ENCODE data around the gene TADA2B.

TADA2B gene, protein sequence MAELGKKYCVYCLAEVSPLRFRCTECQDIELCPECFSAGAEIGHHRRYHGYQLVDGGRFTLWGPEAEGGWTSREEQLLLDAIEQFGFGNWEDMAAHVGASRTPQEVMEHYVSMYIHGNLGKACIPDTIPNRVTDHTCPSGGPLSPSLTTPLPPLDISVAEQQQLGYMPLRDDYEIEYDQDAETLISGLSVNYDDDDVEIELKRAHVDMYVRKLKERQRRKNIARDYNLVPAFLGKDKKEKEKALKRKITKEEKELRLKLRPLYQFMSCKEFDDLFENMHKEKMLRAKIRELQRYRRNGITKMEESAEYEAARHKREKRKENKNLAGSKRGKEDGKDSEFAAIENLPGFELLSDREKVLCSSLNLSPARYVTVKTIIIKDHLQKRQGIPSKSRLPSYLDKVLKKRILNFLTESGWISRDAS
- 39.2 to 90.1 (median 49.4) reads per million in 9 experiments for total RNA-seq

GRCh38 chr4:7043284-7044136 lies at the start of gene TADA2B:
TADA2B (plus strand) TSS chr4:7043372; CDS start chr4:7043580, 208 bp downstream.
- Mint-ChIP-seq H3K27ac (peak within 1 kb of the TSS; percentile 87 to 89), H3K36me3 (ENCODE audit: insufficient read depth) (peaks cover 39% of the 10 kb centered on the region), H3K9me3 (no peaks in the 10 kb centered on the region), H3K4me1 (ENCODE audit: low read depth in 2 of 2) (peaks cover 47 to 52% of the 10 kb centered on the region in 2 donors), H3K4me3 (peak within 1 kb of the TSS; percentile 88 to 91), H3K27me3 (no peaks in the 10 kb centered on the region)
- DNase-seq (peak; percentile 33 to 43 (median 41)), ATAC-seq (replicated peaks) (peak; percentile 61)

DNA sequence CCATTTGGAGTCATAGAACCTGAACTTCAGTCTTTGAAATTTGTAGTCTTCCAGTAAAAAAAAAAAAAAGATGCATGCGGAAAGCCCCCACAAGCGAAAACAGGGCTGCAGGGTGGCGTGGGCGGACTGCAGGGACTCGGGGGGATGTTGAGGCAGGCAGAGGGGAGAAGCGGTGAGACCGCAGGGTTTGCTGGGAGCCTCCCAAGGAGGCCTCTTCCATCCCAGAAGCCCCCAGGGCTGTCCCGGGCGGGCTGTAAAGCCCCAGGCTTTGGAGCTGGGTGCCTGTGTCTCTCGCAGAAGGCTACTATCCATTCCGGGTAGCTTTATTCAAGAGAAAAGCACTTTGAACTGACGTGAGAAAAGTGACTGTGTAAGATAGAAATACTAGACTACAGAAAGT lies 46.7 kb upstream of the TADA2B start:
- DNase-seq (no peak), ATAC-seq (replicated peaks) (no peak)
- Mint-ChIP-seq H3K4me3 (no peak overlapping the region), H3K36me3 (ENCODE audit: insufficient read depth) (peaks cover 49% of the 10 kb centered on the region), H3K27me3 (no peaks in the 10 kb centered on the region), H3K4me1 (ENCODE audit: low read depth in 2 of 2) (peaks cover 11 to 13% of the 10 kb centered on the region in 2 donors), H3K9me3 (no peaks in the 10 kb centered on the region), H3K27ac (no peak overlapping the region)

GRCh38 chr4:6999172-7000086 lies 43.7 kb upstream of the TADA2B start:
- H3K27me3 Mint-ChIP-seq, result no peaks in the 10 kb centered on the region
- no peaks in the 10 kb centered on the region for H3K9me3 Mint-ChIP-seq
- H3K4me1 Mint-ChIP-seq (ENCODE audit: low read depth in 2 of 2), result peaks cover 10 to 12% of the 10 kb centered on the region in 2 donors
- peaks cover 68% of the 10 kb centered on the region for H3K36me3 Mint-ChIP-seq (ENCODE audit: insufficient read depth)
- peak overlapping the region in 1 of 2 donors; percentile 73 for H3K27ac Mint-ChIP-seq
- H3K4me3 Mint-ChIP-seq, result no peak overlapping the region
- DNase-seq (no peak), ATAC-seq (replicated peaks) (no peak)

- Mint-ChIP-seq H3K4me1 (ENCODE audit: low read depth in 2 of 2) (peaks cover 10 to 12% of the 10 kb centered on the region in 2 donors), H3K9me3 (no peaks in the 10 kb centered on the region), H3K36me3 (ENCODE audit: insufficient read depth) (peaks cover 73% of the 10 kb centered on the region), H3K27me3 (no peaks in the 10 kb centered on the region), H3K27ac (no peak overlapping the region), H3K4me3 (no peak overlapping the region)
- no peak for ATAC-seq (replicated peaks)
- DNase-seq, result no peak
Observed at GRCh38 chr4:7000421-7001176, 42.6 kb upstream of the TADA2B start.

GRCh38 chr4:7001271-7001670 lies 41.9 kb upstream of the TADA2B start:
- Mint-ChIP-seq H3K4me3 (no peak overlapping the region), H3K36me3 (ENCODE audit: insufficient read depth) (peaks cover 72% of the 10 kb centered on the region), H3K9me3 (no peaks in the 10 kb centered on the region), H3K27me3 (no peaks in the 10 kb centered on the region), H3K27ac (no peak overlapping the region), H3K4me1 (ENCODE audit: low read depth in 2 of 2) (peaks cover 10 to 12% of the 10 kb centered on the region in 2 donors)
- DNase-seq (no peak), ATAC-seq (replicated peaks) (no peak)

- H3K9me3 Mint-ChIP-seq, result no peaks in the 10 kb centered on the region
- DNase-seq, result no peak
- H3K4me3 Mint-ChIP-seq, result no peak overlapping the region
- H3K27me3 Mint-ChIP-seq, result no peaks in the 10 kb centered on the region
- no peak overlapping the region for H3K27ac Mint-ChIP-seq
- ATAC-seq (replicated peaks), result no peak
- H3K36me3 Mint-ChIP-seq (ENCODE audit: insufficient read depth), result peaks cover 67% of the 10 kb centered on the region
- H3K4me1 Mint-ChIP-seq (ENCODE audit: low read depth in 2 of 2), result peaks cover 12% of the 10 kb centered on the region in 2 donors
Observed at GRCh38 chr4:7002336-7002735, 40.8 kb upstream of the TADA2B start.

DNA sequence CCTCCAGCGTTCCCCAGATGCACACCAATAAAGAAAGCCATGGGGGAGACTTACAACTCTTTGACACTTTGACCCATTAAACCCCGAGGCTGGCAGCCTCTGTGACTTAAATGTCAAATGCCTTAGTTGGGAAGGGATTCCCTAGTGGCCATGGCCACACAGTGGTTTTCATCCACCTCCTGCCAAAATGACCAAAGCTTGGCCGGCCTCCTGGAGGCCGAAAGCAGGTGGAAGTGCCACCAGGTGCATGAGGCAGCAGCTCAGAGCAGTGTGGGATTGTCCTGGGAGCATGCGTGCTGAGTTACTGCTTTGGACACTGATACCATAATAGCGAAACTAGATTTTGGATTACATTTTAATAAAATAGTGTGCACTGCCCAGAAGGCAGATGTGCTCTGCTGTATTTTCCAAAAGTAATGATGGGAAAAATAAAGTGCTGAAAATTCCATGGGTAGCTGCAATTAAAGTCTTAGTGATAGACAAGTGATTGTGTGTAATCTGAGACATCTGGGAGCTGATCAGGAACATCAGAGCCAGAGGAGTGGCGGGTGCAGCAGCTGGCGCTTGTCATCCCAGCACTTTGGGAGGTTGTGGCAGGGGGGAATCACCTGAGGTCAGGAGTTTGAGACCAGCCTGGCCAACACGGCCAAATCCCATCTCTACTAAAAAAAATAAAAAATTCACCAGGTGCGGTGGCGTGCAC lies 39.8 kb upstream of the TADA2B start:
- H3K4me3 Mint-ChIP-seq, result no peak overlapping the region
- peaks cover 12% of the 10 kb centered on the region in 2 donors for H3K4me1 Mint-ChIP-seq (ENCODE audit: low read depth in 2 of 2)
- H3K9me3 Mint-ChIP-seq, result no peaks in the 10 kb centered on the region
- H3K27ac Mint-ChIP-seq, result no peak overlapping the region
- DNase-seq, result no peak
- H3K36me3 Mint-ChIP-seq (ENCODE audit: insufficient read depth), result peaks cover 63% of the 10 kb centered on the region
- no peaks in the 10 kb centered on the region for H3K27me3 Mint-ChIP-seq
- ATAC-seq (replicated peaks), result no peak

DNA sequence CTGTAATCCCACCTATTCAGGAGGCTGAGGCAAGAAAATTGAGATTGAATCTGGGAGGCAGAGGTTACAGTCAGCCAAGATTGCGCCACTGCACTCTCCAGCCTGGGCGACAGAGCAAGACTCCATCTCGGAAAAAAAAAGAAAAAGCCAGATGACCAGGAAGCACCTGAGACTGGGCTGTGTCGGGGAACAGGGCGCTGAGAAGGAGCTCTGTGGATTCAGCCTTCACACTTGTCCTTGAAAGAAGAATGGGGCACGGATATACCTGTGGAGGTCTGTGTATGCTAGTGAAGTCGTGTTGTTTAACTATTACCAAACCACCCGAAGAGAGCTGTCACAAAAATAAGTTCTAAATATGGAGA lies 39.3 kb upstream of the TADA2B start:
- no peaks in the 10 kb centered on the region for H3K27me3 Mint-ChIP-seq
- H3K9me3 Mint-ChIP-seq, result no peaks in the 10 kb centered on the region
- no peak for DNase-seq
- ATAC-seq (replicated peaks), result no peak
- no peak overlapping the region for H3K4me3 Mint-ChIP-seq
- H3K4me1 Mint-ChIP-seq (ENCODE audit: low read depth in 2 of 2), result peaks cover 11 to 12% of the 10 kb centered on the region in 2 donors
- peaks cover 58% of the 10 kb centered on the region for H3K36me3 Mint-ChIP-seq (ENCODE audit: insufficient read depth)
- H3K27ac Mint-ChIP-seq, result no peak overlapping the region

- ATAC-seq (replicated peaks) (no peak), DNase-seq (no peak)
- Mint-ChIP-seq H3K4me1 (ENCODE audit: low read depth in 2 of 2) (peaks cover 8 to 12% of the 10 kb centered on the region in 2 donors), H3K27me3 (no peaks in the 10 kb centered on the region), H3K9me3 (no peaks in the 10 kb centered on the region), H3K36me3 (ENCODE audit: insufficient read depth) (peaks cover 54% of the 10 kb centered on the region), H3K27ac (no peak overlapping the region), H3K4me3 (no peak overlapping the region)
Observed at GRCh38 chr4:7004331-7004730, 38.8 kb upstream of the TADA2B start.

- H3K27me3 Mint-ChIP-seq, result no peaks in the 10 kb centered on the region
- H3K9me3 Mint-ChIP-seq, result no peaks in the 10 kb centered on the region
- peaks cover 6 to 12% of the 10 kb centered on the region in 2 donors for H3K4me1 Mint-ChIP-seq (ENCODE audit: low read depth in 2 of 2)
- ATAC-seq (replicated peaks) (no peak), DNase-seq (no peak)
- H3K4me3 Mint-ChIP-seq, result no peak overlapping the region
- H3K27ac Mint-ChIP-seq, result peak overlapping the region in 1 of 2 donors; percentile 46
- peaks cover 56% of the 10 kb centered on the region for H3K36me3 Mint-ChIP-seq (ENCODE audit: insufficient read depth)
Observed at GRCh38 chr4:7005571-7005970, 37.6 kb upstream of the TADA2B start.

- H3K27me3 Mint-ChIP-seq, result no peaks in the 10 kb centered on the region
- H3K36me3 Mint-ChIP-seq (ENCODE audit: insufficient read depth), result peaks cover 57% of the 10 kb centered on the region
Observed at GRCh38 chr4:7006411-7006810, 36.8 kb upstream of the TADA2B start.

More at GRCh38 chr4:7006411-7006810, 36.8 kb upstream of the TADA2B start:
- Mint-ChIP-seq H3K9me3 (no peaks in the 10 kb centered on the region), H3K4me3 (no peak overlapping the region), H3K4me1 (ENCODE audit: low read depth in 2 of 2) (peaks cover 6 to 10% of the 10 kb centered on the region in 2 donors), H3K27ac (peak overlapping the region in 1 of 2 donors; percentile 46)
- ATAC-seq (replicated peaks), result no peak
- DNase-seq, result no peak
